NCI-H82 (cell line): ENCODE measurements around the gene DNAJC19.

ENCODE experiments used
- DNase-seq: peaks from one replicate; lab custom pipeline; 2025; lab: John Stamatoyannopoulos, UW

Gene DNAJC19

GRCh38 chr3:180961087-180961486 is 28.4 kb downstream of the DNAJC19 start:
- no peak for DNase-seq

GRCh38 chr3:180959691-180960090 is 29.8 kb downstream of the DNAJC19 start:
- DNase-seq = no peak

- DNase-seq = peak; percentile 96
Measured at GRCh38 chr3:180947761-180948390, 41.7 kb downstream of the DNAJC19 start.

GRCh38 chr3:180940826-180941225 is 48.7 kb downstream of the DNAJC19 start:
- no peak for DNase-seq

GRCh38 chr3:180934638-180935037 is 54.9 kb downstream of the DNAJC19 start:
- no peak for DNase-seq
